Testis (tissue), 3 donors: ENCODE results near the gene PRM3. TPM values are rescaled to one million over a fixed set of nuclear protein-coding genes. Genes with fewer than 3 reads are reported as not detected.

ENCODE experiments used
- DNase-seq: peaks from one replicate; pipeline ENCODE4 v3.0.0-alpha.2; 2019
- H3K27ac ChIP-seq, 2 donors: fragments of 200-600 bp; sonication (generic); one replicate each; pipeline ENCODE4 v1.5.1; 2019
- H3K27me3 ChIP-seq: fragments of 200-600 bp; sonication (generic); one replicate; pipeline ENCODE4 v1.5.1; 2019
- H3K36me3 ChIP-seq: fragments of 200-600 bp; sonication (generic); one replicate; pipeline ENCODE4 v1.5.1; 2017; ENCODE audit warnings: low read depth; ENCODE audit errors: missing control alignments
- H3K4me1 ChIP-seq: fragments of 200-600 bp; sonication (generic); one replicate; pipeline ENCODE4 v1.5.1; 2019
- H3K4me3 ChIP-seq, 2 donors: fragments of 200-600 bp; sonication (generic); one replicate each; pipeline ENCODE4 v1.5.1; 2017 to 2019
- H3K9me3 ChIP-seq: fragments of 200-600 bp; sonication (generic); one replicate; pipeline ENCODE4 v1.5.1; 2017
- CTCF ChIP-seq, 3 experiments: fragments of 450-650 bp in 2 of 3; fragments of 200-600 bp in 1 of 3; sonication (generic) in 1 of 3; IDR thresholded peaks; one replicate each; pipeline ENCODE4 v1.5.1; 2016 to 2019; ENCODE audit warnings: antibody characterized with exemption in 3 of 3, mild to moderate bottlenecking in 2 of 3, moderate library complexity in 1 of 3
- POLR2A ChIP-seq: fragments of 450-650 bp; IDR thresholded peaks from one replicate; pipeline ENCODE4 v1.6.1; 2017; ENCODE audit warnings: antibody characterized with exemption, mild to moderate bottlenecking, moderate library complexity
- WGBS, 2 donors: methylation state at CpG; one replicate each; pipeline ENCODE4 v1.1.5; 2018; 5-methylcytosine and 5-hydroxymethylcytosine counted together
- intact Hi-C: fragments of 100-400 bp; cut with DNase I; formaldehyde crosslinking; loops from one replicate; pipeline ENCODE4 v1.15.1; 2023; ENCODE audit warnings: low total_unique reads
- polyA plus RNA-seq: library from polyadenylated mRNA; stranded (reverse); fragments of 350-450 nt; fragmentation: Illumina TruSeq; extraction: RNeasy Lipid Tissue Mini Kit (QIAGEN cat#74804); gene quantifications from one replicate; pipeline ENCODE4 v1.2.3, GENCODE V29; 2014; ENCODE audit warnings: low read depth, low replicate concordance; ENCODE audit not compliant: insufficient read depth
- total RNA-seq, 2 donors: library from RNA; depleted of rRNA; stranded (reverse); fragments of >200 nt; gene quantifications; one replicate each; pipeline ENCODE4 v1.2.3, GENCODE V29; 2016

Gene PRM3
- total and polyA plus RNA-seq, 3 donors from 2014 or later, result 51.1 to 383 (median 109) TPM

- peaks cover 16% of the 10 kb centered on the region for H3K4me1 ChIP-seq
- H3K36me3 ChIP-seq, result no peaks in the 10 kb centered on the region
- no peaks in the 10 kb centered on the region for H3K9me3 ChIP-seq
- 27 to 54% methylated on average over 10 to 19 of the region's 19 CpGs for WGBS, 2 donors
- TF ChIP-seq POLR2A, result no peak
- no peak for TF ChIP-seq CTCF (IDR thresholded peaks at IDR 0.05)
- H3K4me3 ChIP-seq, result no peak overlapping the region
- DNase-seq, result peak; percentile 63
- intact Hi-C loops, result no loop called here
- no peaks in the 10 kb centered on the region for H3K27me3 ChIP-seq
- peak overlapping the region in 1 of 2 donors; percentile 44 for H3K27ac ChIP-seq
Measured at GRCh38 chr16:11297492-11298142, 24.2 kb upstream of the PRM3 start.

- H3K4me1 ChIP-seq, result peaks cover 16% of the 10 kb centered on the region
- no peaks in the 10 kb centered on the region for H3K36me3 ChIP-seq
- no peaks in the 10 kb centered on the region for H3K27me3 ChIP-seq
- no peaks in the 10 kb centered on the region for H3K9me3 ChIP-seq
- no peak overlapping the region for H3K27ac ChIP-seq
- DNase-seq, result no peak
- H3K4me3 ChIP-seq, result no peak overlapping the region
- TF ChIP-seq CTCF (IDR thresholded peaks at IDR 0.05), result no peak
- no peak for TF ChIP-seq POLR2A
- 62 to 65% methylated on average over 10 of the region's 10 CpGs for WGBS, 2 donors
- intact Hi-C loops, result no loop called here
Measured at GRCh38 chr16:11296706-11297491, 23.5 kb upstream of the PRM3 start.

- Histone ChIP-seq H3K4me1 (peaks cover 13% of the 10 kb centered on the region), H3K36me3 (no peaks in the 10 kb centered on the region), H3K4me3 (no peak overlapping the region), H3K27ac (no peak overlapping the region), H3K9me3 (no peaks in the 10 kb centered on the region), H3K27me3 (no peaks in the 10 kb centered on the region)
- WGBS, 2 donors, result 66 to 85% methylated on average over 3 of the region's 3 CpGs
- TF ChIP-seq CTCF (IDR thresholded peaks at IDR 0.05), result no peak
- TF ChIP-seq POLR2A, result no peak
- intact Hi-C loops, result no loop called here
- no peak for DNase-seq
Measured at GRCh38 chr16:11296351-11296705, 22.9 kb upstream of the PRM3 start.

GRCh38 chr16:11295672-11296071, 22.2 kb upstream of the PRM3 start:
- WGBS, 2 donors, result 92 to 93% methylated on average over 4 of the region's 4 CpGs

More at GRCh38 chr16:11295672-11296071, 22.2 kb upstream of the PRM3 start:
- TF ChIP-seq POLR2A (no peak), CTCF (IDR thresholded peaks at IDR 0.05) (no peak)
- DNase-seq, result no peak
- Histone ChIP-seq H3K27ac (no peak overlapping the region), H3K27me3 (no peaks in the 10 kb centered on the region), H3K9me3 (no peaks in the 10 kb centered on the region), H3K4me1 (peaks cover 13% of the 10 kb centered on the region), H3K36me3 (no peaks in the 10 kb centered on the region), H3K4me3 (no peak overlapping the region)
- intact Hi-C loops, result no loop called here
